ENCODE measurements around the gene SBK1.
"Not testable (repeated sequence)": the region's sequence is repeated elsewhere in the genome, so short reads cannot be mapped to it uniquely, and the experiment has no call there.

The SBK1 gene
- 1.6 to 17.6 (median 15.0) reads per million in 3 experiments for total RNA-seq

DNA sequence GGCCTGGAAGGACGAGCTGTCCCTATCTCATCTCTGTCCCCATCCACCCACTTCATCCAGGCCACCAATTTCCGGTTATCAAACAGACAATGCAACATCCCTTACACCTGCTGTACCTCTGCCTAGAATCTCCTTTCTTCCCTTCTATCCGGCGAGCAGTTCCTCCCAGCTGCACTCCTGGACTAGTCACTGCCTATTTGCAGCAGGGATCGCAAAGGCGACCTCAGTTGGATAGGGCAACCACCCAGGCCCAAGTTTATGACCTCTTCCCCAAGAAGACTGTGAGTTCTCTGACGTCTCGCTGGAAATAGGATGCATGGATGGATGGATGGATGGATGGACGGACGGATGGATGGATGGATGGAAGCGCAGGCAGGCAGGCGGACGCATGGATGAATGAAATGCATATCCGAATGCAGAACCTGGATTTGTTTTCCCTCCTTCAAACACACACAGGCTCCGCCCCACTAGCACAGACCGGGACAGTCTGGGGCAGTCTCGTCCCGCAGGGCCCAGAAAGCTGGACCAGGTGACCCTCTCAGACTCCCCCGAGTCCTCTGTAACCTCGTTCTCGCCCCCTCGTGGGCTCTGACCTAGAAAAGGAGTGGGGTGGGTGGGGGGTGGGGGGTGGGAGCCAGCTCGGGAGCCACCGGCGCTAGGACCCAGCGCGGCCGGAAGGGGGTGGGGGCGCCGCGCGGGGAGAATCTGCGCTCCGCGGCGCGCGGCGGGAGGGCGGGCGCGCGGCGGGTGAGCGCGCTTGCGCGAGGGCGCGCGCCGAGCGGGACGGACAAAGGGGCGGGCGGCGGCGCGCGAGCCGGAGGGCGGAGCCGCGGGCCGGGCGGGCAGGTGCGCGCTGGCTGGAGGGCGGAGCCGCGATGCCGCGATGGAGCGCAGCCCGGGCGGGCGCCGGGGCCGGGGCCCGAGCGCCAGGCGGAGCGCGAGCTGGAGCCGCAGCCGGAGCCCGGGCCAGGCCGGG, at the start of gene SBK1:
Gene SBK1 (plus strand): TSS at position 875 of the 976 bp plus-strand sequence. CDS start 24,867 bp downstream, outside the sequence.
- DNase-seq, result peak; percentile 85

DNA sequence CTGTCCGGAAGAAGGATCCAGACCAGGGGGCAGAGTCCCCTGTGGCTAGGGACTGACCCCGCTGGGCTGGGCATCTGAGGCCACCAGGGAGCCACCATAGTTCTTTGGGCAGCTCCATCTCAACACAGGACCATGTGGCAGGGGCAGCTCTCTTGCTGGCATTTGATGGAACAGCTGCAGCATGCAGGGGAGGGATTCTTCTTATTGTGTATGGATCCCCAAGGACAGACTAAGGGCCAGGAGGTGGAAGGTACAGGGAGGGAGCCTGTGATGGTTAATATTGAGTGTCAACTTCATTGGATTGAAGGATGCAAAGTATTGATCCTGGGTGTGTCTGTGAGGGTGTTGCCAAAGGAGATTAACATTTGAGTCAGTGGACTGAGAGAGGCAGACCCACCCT, 42.8 kb upstream of the SBK1 start:
- not testable (repeated sequence) for DNase-seq

DNA sequence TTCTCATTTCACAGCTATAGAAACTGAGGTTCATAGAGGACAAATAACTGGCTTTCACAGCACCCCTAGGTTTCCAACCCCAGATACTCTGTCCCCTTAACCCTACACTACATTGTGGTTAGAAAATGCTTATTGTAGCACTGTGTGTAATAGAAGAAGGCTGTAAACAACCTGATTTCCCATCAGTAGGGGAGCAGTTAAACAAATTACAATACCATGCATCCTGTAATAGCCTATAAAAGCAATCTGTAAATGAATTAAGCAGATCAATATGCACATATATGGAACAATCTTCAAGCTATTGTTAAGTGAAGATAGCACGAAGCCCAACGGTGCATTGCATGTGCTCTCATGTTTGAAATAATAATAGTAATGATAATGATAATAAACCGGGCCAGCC, 41.3 kb upstream of the SBK1 start:
- DNase-seq, result no peak

DNA sequence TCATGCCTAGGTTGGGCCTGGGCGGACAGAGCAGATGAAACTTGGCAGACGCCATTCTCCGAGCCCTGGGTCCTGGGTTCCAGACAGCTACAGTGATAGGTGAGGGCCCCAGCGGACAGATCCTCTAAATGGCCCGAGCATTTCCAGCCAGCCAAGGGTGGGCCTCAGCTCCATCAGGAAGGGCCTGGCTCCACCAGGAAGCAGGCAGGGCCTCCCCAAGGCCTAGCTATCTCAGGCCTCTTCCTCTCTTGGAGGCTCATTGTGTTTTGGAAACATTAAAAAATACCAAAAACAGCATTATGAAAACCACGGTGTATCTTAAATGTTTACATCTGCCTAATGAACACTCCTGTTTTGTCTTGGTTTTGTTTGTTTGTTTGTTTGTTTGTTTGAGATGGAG, 38.2 kb upstream of the SBK1 start:
- no peak for DNase-seq

DNA sequence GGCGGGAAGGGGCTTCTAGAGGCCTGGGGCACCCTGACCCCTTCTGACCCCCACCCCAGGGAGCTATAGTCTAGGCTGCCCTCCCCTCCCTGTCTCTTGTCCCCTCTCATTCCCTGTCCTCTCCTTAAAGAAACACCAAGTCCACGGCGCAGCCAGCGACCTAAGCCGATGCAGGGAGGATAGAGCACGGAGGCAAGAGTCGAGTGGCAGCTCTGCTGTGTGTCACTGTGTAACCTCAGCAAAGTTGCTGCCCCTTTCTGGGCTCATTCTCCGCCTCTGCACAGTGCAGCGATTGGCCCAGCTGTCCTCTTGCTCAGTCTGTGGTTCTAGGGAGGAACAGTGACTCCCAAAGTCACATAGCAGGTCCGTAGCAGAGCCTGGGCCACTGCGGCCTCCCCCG, 36.5 kb upstream of the SBK1 start:
- no peak for DNase-seq

DNA sequence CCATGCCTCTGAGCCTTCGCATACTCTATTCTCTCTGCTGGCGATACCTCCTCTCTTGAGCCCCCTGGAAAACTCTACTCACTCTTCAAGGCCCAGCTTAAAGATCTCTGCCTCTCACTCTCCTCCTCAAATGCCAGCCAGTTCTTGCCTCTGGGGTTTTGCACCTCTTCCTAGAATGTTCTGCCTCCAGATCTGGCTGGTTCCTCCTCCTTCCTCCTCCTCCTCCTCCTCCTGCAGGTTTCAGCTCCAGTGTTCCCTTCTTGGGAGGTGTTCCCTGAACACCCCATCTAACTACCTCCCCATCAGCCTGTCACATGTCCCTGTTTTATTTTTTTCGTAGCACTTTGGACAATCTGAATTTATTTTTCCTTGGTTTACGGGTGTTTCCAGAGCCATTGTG, 35.1 kb upstream of the SBK1 start:
- no peak for DNase-seq

DNA sequence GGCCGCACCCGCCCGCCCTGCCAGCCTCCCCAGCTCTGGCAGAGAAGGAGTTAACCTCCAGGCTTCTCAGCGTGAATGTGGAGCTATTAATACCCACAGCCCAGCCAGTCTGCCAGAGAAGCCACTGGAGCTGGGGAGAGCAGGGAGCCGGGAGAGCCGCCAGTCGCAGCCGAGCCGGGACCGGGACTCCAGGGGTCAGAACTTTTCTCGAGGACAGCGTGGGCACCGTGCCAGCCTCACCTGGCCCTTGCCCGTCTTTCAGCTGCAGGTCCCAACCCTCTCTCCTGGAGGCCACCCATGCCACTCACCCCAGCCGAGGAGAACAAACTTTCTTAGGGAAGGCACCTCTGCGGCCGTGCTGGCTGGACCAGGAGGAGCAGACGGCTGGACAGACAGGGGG, 33.8 kb upstream of the SBK1 start:
- DNase-seq, result no peak

DNA sequence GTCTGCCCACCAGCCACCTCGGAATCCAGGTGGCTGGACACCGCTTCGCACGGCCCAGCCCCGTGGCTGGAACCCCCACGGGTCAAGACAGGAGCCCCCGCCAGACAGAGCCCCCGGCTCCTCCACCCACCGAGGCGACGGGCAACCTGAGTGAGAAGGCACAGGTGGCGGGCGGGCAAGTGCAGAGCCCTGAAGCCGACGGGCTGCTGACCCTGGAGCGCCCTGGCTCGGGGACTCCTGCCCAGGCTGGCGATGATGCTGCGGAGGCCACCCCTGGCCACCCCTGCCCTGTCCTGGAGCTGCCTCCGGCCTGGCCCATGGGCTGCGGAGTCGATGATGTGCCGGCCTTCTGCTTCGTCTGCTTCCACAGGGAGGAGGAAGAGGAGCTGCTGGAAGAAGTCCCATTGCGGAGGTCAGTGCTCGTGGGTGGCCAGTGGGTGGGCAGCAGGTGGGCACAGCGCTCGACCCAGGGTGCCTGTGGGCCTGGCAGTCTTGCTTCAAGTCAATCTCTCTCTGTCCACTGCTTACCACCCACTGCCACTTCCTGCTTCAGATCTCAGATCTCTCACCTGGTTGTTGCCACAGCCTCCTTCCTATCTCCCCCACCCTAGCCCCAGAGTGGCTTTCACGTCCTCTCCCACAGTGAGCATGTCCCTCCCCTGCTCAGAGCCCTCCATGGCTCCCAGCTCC, 33.1 kb upstream of the SBK1 start:
- no peak for DNase-seq

DNA sequence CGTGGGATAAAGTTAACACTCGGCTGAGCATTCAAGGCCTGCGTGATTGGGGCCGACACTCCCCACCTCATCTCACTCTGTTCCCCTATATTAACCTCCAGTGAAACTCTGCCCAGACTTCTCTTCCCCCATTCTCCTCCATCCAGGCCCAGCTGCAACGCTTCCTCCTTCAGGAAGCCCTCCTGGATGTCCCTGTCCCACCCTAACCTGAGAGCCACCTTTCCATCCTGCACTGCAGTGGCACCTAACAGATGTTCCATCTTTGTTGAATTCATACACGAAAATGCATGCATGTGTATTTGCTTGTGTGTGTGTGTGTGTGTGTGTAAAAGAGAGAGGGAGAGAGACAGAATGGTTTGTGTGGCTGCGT, 32.6 kb upstream of the SBK1 start:
- no peak for DNase-seq

DNA sequence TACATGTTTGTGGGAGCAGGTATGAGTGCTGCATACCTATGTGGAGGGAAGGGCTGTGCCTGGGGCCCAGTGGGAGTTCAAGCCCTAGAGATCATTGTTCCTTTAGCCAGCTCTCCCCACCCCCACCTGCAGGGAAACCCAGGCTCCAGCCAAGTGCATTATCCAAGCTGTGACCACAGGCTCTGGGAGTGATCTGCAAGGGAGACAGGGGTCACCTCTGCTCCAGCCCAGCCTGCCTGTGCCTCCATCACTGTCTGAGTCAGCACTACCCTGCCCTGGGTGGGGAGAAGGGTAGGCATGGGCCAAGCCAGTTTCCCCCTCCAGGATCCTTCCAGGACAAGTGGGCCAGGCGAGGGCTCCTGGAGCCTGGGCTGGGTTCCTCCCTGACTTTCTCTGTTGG, 32.1 kb upstream of the SBK1 start:
- DNase-seq, result no peak

DNA sequence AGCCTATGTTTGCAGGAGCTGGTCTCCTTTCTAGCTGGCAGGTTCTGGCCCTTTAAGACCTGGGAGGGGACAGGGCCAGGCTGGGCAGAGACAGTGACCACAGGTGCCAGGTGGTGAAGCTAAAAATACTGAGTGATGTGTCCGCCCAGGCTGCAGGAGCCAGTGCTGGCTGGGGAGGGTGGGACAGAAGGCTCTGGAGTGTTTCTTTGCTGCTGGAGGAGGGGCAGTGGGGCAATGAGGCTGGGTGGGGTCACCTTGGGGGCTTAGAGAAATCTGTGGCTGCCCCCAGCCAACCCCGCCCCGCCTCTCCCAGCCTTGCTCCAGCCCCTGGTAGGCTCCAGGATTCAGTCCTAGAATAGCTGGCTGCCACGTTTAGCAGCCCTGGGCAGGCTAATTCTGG, 30.4 kb upstream of the SBK1 start:
- DNase-seq, result no peak

DNA sequence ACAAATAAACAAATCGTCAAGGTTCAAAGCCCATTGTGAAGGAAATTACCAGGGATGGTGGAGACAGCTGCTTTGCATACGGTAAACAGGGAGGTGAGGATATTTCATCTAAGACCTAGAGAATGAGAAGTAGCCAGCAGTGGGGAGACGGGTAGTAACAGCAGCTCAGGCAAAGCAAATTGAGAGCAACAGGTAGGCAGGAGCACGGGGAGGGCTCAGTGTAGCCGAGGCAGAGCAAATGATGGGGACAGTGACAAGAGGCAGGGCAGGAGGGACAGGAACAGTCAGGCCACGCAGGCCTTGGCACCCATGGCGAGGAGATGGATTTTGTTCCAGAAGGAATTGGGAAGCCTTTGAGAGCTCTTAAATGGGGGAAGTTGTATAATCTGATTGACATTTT, 29.0 kb upstream of the SBK1 start:
- no peak for DNase-seq

DNA sequence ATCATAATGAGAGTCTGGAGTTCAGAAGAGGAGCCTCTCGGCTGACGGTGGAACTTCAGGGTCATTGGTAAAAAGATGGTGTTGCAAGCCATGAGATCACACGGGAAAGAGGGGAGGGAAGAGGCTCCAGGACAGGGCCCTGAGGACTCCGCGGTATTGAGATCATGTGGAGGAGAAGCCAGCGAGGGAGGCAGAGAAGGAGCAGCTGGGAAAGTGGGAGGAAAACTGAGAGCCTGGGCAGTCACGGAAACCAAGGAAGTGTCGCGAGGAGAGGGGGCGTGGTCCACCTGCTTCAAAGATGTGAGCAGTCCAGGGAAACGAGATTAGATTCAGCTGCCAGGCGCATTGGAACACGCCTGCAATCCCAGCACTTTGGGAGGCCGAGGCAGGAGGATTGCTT, 27.7 kb upstream of the SBK1 start:
- no peak for DNase-seq

DNA sequence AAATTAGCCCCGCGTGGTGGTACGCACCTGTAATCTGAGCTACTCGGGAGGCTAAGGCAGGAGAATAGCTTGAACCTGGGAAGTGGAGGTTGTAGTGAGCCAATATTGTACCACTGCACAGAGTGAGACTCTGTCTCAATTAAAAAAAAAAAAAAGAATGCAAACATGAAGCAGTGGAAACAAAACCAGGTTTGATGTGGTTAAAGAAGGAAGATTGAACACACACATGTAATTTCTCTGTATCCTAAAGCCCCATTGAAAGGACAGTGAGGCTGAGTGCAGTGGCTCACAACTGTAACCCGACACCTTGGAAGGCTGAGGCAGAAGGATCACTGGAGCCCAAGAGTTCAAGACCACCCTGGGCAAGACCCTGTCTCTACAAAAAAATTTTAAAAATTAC, 26.5 kb upstream of the SBK1 start:
- DNase-seq, result no peak

DNA sequence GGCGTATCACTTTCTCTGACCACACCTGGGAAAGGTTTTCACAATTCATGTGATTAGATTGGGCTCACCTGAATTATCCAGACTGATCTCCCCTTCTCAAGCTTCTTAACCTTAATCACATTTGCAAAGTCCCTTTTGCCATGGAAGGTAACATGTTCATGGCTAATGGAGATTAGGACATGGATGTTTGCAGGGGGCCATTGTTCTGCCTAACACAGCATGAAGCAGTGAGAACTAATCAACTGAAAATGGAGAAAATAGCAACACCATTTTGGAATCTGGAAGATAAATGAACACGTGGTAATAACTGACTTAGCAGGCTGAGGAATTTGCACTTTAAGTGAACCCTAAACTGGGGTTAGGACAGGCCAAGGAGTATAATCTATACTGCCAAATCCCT, 25.0 kb upstream of the SBK1 start:
- no peak for DNase-seq

DNA sequence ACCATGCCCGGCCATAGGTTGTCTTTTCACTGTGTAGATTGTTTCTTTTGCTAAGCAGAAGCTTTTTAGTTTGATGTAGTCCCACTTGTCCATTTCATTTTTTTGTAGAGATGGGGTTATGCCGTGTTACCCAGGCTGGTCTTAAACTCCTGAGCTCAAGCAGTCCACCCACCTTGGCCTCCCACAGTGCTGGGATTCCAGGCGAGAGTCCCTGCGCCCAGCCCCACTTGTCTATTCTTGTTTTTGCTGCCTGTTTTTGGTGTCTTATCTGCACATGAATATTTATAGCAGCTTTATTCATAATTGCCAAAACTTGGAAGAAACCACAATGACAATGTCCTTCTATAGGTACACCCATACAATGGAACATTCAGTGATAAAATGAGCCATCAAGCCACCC, 18.8 kb upstream of the SBK1 start:
- DNase-seq, result no peak

DNA sequence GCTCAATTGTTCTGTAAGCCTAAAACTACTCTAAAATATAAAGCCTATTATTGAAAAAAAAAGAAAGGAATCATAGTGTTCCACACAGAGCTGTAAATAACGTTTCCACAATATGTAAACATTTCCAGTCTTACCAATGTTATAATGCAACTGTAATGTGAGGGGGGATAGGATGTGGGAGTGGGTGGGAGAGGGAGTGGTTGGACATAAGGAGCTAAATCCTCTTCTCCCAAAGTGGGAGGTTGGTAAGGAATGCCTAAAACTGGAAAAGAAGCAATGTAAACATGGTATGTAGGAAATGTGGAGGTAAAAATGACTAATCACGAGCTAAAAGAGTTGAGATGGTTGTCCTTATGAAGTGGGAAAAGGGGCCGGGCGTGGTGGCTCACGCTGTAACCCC, 17.6 kb upstream of the SBK1 start:
- DNase-seq, result no peak

DNA sequence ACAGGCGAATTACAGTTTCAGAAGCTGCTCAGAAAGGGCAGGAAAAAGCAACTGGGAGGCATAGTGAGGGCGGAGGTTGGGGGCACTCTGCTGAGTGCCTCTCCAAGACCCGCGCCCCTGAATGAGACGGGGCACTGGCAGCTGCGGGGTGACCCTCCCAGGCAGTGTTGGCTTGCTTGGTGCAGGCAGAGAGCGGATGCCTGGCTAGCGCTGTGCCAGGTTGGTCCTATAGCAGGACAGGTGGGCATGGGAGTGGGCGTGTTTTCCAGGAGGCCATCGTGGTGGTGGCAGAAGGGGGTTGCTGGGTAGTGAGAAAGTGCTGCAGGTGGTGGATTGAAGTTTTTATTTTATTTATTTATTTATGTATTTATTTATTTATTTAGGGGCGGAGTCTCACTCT, 16.0 kb upstream of the SBK1 start:
- DNase-seq, result no peak

DNA sequence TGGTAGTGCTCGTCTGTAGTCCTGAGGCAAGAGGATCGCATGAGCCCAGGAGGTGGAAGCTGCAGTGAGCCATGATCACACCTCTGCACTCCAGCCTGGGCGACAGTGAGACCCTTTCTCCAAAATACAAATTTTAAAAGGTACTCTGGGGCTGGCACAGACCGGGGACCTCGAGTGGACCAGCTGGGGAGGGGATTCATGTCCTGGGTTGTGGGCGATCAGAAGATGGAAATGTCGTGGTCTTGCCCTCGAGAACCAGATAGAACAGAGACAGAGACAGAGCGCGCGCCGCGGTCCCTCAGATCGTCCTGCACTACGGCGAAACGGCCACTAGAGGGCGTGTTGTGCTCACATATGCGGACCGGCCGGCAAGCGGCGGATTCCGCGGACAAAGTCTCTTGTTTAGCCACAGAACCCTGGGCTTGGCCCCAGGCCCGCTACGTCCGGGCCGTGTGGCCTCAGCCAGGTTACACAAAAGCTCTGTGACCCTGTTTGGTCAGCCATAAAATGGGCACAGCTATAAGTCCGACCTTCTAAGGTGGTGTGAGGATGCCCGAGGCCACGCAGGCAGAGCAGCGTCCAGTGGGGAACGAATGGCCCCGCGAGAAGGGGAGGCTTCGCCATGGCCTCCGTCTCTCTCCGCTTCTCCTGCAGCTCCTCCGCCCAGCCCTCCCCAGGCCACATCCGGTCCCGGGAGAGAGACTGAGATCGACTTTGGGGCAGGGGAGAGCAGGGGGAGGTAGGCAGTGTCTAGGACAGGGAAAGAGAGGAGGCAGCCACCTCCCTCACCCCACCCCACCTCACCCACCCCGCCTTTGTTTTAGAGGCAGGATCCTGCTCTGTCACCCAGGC, 14.6 kb upstream of the SBK1 start:
- DNase-seq, result peak; percentile 75

DNA sequence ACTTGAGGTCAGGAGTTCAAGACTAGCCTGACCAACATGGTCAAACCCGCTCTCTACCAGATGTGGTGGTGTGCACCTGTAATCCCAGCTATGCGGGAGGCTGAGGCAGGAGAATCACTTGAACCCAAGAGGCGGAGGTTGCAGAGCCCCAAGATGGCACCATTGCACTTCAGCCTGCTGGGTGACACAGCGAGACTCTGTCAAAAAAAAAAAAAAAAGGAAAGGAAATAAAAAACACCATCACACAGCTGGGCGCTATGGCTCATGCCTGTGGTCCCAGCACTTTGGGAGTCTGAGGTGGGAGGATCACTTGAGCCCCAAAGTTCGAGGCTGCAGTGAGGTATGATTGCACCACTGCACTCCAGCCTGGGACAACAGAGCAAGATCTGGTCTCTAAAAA, 13.3 kb upstream of the SBK1 start:
- no peak for DNase-seq

DNA sequence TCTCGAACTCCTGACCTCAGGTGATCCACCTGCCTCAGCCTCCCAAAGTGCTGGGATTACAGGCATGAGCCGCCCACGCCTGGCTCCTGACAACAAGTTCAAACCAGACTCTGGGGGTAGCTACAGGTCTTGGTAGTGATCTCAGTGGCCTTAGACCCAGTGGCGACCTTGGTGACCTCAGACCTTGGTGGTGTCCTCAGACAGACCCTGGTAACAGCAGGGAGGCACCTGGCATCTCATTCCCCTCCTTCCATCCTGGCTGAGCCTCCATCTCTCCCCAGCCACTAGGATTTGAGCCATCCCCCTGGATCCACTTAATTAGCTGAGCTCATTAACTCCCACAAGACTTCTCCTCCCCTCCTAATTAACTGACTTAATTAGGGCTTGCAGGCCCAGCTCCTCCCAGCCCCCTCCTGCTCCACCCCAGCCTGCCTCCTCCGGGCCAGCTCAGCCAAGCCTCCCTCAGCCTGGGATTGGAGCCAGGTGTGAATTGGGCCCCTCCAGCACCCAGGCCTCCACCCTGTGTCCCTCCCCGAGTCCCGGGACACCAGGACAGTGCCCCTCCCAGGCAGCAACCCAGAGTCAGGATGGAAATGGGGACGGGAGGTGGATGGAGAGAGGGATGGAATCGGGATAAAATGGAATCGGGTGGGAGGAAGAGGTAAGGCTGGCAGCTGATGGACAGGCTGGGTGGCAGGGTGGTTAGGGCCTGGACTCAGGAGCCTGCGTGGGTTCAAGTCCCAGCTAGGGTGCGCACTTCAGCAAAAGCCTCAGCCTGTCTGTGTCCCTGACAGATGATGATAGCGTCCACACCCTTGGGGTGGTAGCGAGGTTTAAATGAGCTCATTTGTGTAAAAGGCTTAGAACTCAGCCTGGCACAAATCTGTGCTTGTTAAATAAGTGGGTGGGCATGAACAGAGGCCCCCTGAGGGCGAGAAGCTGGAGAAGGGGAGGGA, 11.2 kb upstream of the SBK1 start:
- no peak for DNase-seq

DNA sequence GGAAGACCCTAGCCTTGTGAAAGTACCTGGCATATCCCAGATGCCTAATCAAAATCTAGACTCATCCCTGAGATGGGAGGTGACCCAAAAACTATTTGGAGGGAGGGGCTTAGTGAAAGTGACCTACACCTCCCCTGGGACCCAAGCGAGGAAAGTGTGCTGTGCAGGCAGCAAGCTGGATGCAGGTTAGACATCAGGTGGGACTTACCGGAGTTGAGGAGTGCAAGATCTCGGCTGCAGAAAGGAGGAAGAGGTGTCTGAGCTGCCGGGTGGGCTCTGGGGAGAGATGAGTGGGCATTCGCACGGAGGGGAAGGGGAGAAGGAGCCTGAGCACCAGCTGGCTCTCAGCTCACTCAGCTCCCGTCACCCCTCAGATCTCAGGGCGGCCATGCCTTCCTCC, 10.3 kb upstream of the SBK1 start:
- no peak for DNase-seq

Measured in central memory CD4-positive, alpha-beta T cell (primary cell).